Right hindlimb (tissue), 1 donor: ENCODE measurements around the gene SCEL.

Source experiments
- DNase-seq: peaks from one replicate; pipeline ENCODE4 v3.0.0-alpha.2; 2018

SCEL gene

DNA sequence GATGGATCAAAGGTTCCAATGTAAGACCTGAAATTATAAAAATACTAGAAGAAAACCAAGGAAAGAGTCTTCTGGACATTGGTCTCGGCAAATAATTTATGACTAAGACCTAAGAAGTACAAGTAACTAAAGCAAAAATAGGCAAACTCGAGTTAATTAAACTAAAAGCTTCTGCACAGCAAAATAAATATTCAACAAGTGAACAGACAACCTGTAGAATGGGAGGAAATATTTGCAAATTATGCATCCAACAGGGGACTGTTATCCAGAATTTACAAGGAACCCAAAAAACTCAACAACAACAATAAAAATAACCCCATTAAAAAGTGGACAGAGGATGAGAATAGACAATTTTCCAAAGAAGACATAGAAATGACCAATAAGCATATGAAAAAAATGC, 152.3 kb downstream of the SCEL start:
- no peak for DNase-seq

DNA sequence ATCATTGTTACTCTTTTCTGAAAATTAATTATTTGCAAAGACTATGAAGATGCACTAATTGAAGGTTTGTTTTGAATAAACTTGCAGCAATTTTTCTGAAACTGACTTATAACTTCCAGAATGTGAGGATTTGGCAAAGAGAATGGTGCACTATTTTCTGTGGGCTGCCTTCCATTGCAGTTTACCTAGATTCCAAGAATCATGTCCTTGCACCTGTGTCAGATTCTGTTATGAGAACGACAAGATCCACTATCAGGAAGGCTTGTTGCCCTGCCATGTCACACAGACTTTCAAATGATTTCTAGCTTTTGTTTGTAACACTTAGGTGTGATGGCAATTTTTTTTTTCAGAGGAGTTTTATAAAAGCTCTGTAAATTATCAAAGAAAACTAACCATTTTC, 156.4 kb downstream of the SCEL start:
- no peak for DNase-seq

DNA sequence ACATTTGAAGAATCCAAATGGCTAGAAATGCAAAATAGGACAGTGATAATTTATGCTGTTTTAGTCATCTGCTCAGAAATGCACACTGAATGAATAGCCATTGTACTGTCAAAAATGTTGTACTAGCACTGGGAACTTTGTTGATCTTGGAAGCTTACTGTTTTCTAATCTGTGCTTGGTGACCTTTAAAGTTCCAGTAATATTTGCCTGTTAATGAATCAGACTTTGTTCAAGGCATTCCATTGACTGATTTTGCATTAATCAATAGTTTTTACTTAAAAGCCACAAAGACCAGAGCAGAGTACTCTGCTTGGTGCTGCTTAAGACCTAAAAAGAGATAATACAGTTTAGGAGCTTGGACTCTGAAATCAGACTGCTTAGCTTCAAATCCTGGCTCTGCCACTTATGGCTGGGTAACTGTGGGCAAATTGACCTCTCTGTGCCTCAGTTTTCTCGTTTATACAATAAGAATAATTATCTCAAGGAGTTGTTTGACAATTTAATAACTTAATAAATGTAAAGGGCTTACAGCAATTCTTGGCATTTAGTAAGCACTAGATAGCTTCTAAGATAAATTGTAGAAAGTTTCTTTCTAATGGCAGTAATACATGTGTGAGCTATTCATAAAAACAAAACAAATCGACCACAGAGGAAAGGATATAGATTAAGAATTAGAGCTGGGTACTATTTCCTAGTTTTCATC, 157.4 kb downstream of the SCEL start:
- DNase-seq, result no peak

DNA sequence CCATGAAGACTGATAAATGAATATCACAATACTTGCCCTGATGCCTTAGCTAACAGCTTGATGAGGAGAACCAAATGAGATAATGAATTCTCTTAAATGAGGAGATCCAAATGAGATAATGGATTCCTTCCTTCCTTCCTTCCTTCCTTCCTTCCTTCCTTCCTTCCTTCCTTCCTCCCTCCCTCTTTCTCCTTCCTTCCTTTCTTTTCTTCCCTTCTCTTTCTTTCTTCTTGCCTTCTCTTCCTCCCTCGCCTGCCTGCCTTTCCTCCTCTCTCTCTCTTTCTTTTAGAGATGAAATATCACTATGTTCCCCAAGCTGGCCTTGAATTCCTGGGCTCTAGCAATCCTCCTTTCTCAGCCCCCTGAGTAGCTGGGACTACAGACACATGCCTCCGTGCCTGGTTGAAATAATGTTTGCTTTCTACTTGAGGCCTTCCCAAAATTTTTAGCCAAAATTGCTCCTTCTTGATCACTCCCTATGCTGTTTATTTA, 158.0 kb downstream of the SCEL start:
- DNase-seq, result no peak
